HUES48 (cell line): ENCODE data around the gene PLXDC2.
A peak's percentile ranks its signal among the peaks of the same experiment; 100 is the strongest.

Experiments
- H3K27ac ChIP-seq: one replicate; pipeline ENCODE4 v1.7.0; 2013; ENCODE audit warnings: low read depth, low read length, inconsistent platforms
- H3K27me3 ChIP-seq: 2 replicates; pipeline ENCODE4 v1.6.1; 2013; ENCODE audit warnings: mild to moderate bottlenecking, low read length; ENCODE audit not compliant: control insufficient read depth, insufficient read depth
- H3K36me3 ChIP-seq: 2 replicates; pipeline ENCODE4 v1.6.1; 2013; ENCODE audit warnings: low read length; ENCODE audit not compliant: control insufficient read depth, insufficient read depth
- H3K4me1 ChIP-seq: 2 replicates; pipeline ENCODE4 v1.6.1; 2013; ENCODE audit warnings: mild to moderate bottlenecking, low read length; ENCODE audit not compliant: control insufficient read depth, insufficient read depth
- H3K4me3 ChIP-seq: 2 replicates; pipeline ENCODE4 v1.5.1; 2013; ENCODE audit warnings: mild to moderate bottlenecking, low read depth, low read length
- H3K9ac ChIP-seq: 2 replicates; pipeline ENCODE4 v1.6.1; 2013; ENCODE audit warnings: mild to moderate bottlenecking, low read depth, low read length, moderate library complexity
- H3K9me3 ChIP-seq: 2 replicates; pipeline ENCODE4 v1.6.1; 2013; ENCODE audit warnings: low read length; ENCODE audit not compliant: control insufficient read depth, insufficient read depth

Gene PLXDC2

GRCh38 chr10:19788902-19789301 is 27.3 kb upstream of the PLXDC2 start:
- Histone ChIP-seq H3K9ac (no peak overlapping the region; the same call in 1 of the 2 replicates), H3K9me3 (no peaks in the 10 kb centered on the region), H3K36me3 (no peaks in the 10 kb centered on the region), H3K4me1 (peaks cover 28% of the 10 kb centered on the region), H3K4me3 (no peak overlapping the region), H3K27ac (peak overlapping the region; percentile 21), H3K27me3 (no peaks in the 10 kb centered on the region)

GRCh38 chr10:19789607-19790006 is 26.6 kb upstream of the PLXDC2 start:
- no peaks in the 10 kb centered on the region for H3K27me3 ChIP-seq
- H3K4me1 ChIP-seq, result peaks cover 23% of the 10 kb centered on the region
- H3K9ac ChIP-seq, result no peak overlapping the region
- no peaks in the 10 kb centered on the region for H3K36me3 ChIP-seq
- H3K4me3 ChIP-seq, result no peak overlapping the region
- H3K27ac ChIP-seq, result peak overlapping the region; percentile 20
- H3K9me3 ChIP-seq, result no peaks in the 10 kb centered on the region

GRCh38 chr10:19791032-19791431 is 25.2 kb upstream of the PLXDC2 start:
- H3K27ac ChIP-seq, result no peak overlapping the region
- H3K9me3 ChIP-seq, result no peaks in the 10 kb centered on the region
- peaks cover 20% of the 10 kb centered on the region for H3K4me1 ChIP-seq
- H3K36me3 ChIP-seq, result no peaks in the 10 kb centered on the region
- H3K9ac ChIP-seq, result no peak overlapping the region
- H3K4me3 ChIP-seq, result no peak overlapping the region
- no peaks in the 10 kb centered on the region for H3K27me3 ChIP-seq

- Histone ChIP-seq H3K27ac (no peak overlapping the region), H3K9me3 (no peaks in the 10 kb centered on the region), H3K4me1 (no peaks in the 10 kb centered on the region), H3K27me3 (no peaks in the 10 kb centered on the region), H3K4me3 (no peak overlapping the region), H3K9ac (no peak overlapping the region), H3K36me3 (no peaks in the 10 kb centered on the region)
Observed at GRCh38 chr10:19795684-19796083, 20.5 kb upstream of the PLXDC2 start.

GRCh38 chr10:19800161-19800560 is 16.1 kb upstream of the PLXDC2 start:
- Histone ChIP-seq H3K4me1 (no peaks in the 10 kb centered on the region), H3K9me3 (peaks cover 5% of the 10 kb centered on the region), H3K27me3 (no peaks in the 10 kb centered on the region), H3K27ac (no peak overlapping the region), H3K9ac (no peak overlapping the region), H3K4me3 (no peak overlapping the region), H3K36me3 (no peaks in the 10 kb centered on the region)

GRCh38 chr10:19801369-19801768 is 14.9 kb upstream of the PLXDC2 start:
- H3K4me1 ChIP-seq, result no peaks in the 10 kb centered on the region
- H3K9me3 ChIP-seq, result peaks cover 6% of the 10 kb centered on the region
- no peaks in the 10 kb centered on the region for H3K36me3 ChIP-seq
- H3K4me3 ChIP-seq, result no peak overlapping the region
- H3K27me3 ChIP-seq, result no peaks in the 10 kb centered on the region
- no peak overlapping the region for H3K9ac ChIP-seq
- no peak overlapping the region for H3K27ac ChIP-seq

- Histone ChIP-seq H3K9me3 (peaks cover 6% of the 10 kb centered on the region), H3K27ac (no peak overlapping the region), H3K9ac (no peak overlapping the region), H3K27me3 (no peaks in the 10 kb centered on the region), H3K4me1 (no peaks in the 10 kb centered on the region), H3K4me3 (no peak overlapping the region), H3K36me3 (no peaks in the 10 kb centered on the region)
Observed at GRCh38 chr10:19803676-19804075, 12.6 kb upstream of the PLXDC2 start.

- peaks cover 6% of the 10 kb centered on the region for H3K4me1 ChIP-seq
- no peak overlapping the region for H3K27ac ChIP-seq
- H3K9me3 ChIP-seq, result peaks cover 6% of the 10 kb centered on the region
- peaks cover 3% of the 10 kb centered on the region; the same call in 1 of the 2 replicates for H3K27me3 ChIP-seq
- H3K9ac ChIP-seq, result no peak overlapping the region
- H3K4me3 ChIP-seq, result no peak overlapping the region
- H3K36me3 ChIP-seq, result no peaks in the 10 kb centered on the region
Observed at GRCh38 chr10:19809481-19809880, 6.8 kb upstream of the PLXDC2 start.

- Histone ChIP-seq H3K4me1 (peaks cover 10% of the 10 kb centered on the region), H3K9ac (no peak overlapping the region), H3K9me3 (no peaks in the 10 kb centered on the region), H3K27me3 (peaks cover 6% of the 10 kb centered on the region; the same call in 1 of the 2 replicates), H3K4me3 (no peak overlapping the region), H3K27ac (no peak overlapping the region), H3K36me3 (no peaks in the 10 kb centered on the region)
Observed at GRCh38 chr10:19811540-19811939, 4.7 kb upstream of the PLXDC2 start.

- H3K9me3 ChIP-seq, result no peaks in the 10 kb centered on the region
- no peak overlapping the region for H3K4me3 ChIP-seq
- peaks cover 6% of the 10 kb centered on the region; the same call in 1 of the 2 replicates for H3K27me3 ChIP-seq
- peaks cover 10% of the 10 kb centered on the region for H3K4me1 ChIP-seq
- H3K36me3 ChIP-seq, result no peaks in the 10 kb centered on the region
- no peak overlapping the region for H3K9ac ChIP-seq
- H3K27ac ChIP-seq, result no peak overlapping the region
Observed at GRCh38 chr10:19812976-19813375, 3.3 kb upstream of the PLXDC2 start.

- Histone ChIP-seq H3K27ac (peak overlapping the region; percentile 95), H3K9ac (peak overlapping the region; percentile 74), H3K4me3 (peak overlapping the region; percentile 84)
Observed at GRCh38 chr10:19815036-19815730, 1.0 kb upstream of the PLXDC2 start.

More at GRCh38 chr10:19815036-19815730, 1.0 kb upstream of the PLXDC2 start:
- no peaks in the 10 kb centered on the region for H3K36me3 ChIP-seq
- peaks cover 16% of the 10 kb centered on the region for H3K4me1 ChIP-seq
- no peaks in the 10 kb centered on the region for H3K9me3 ChIP-seq
- peaks cover 6% of the 10 kb centered on the region; the same call in 1 of the 2 replicates for H3K27me3 ChIP-seq
